Keratinocyte (primary cell): ENCODE measurements around the gene LRRC10B. TPM values are rescaled to one million over a fixed set of nuclear protein-coding genes. Genes with fewer than 3 reads are reported as not detected.

ENCODE experiments used
- DNase-seq: peaks from one replicate; pipeline ENCODE4 v3.0.0-alpha.2; 2011; ENCODE audit warnings: low read depth, missing footprints, low spot score
- FAIRE-seq: peaks from 2 replicates; lab custom pipeline; 2011; peaks lifted over from hg19 to GRCh38; lab: Jason Lieb, UNC
- H2AFZ ChIP-seq: 2 replicates; pipeline ENCODE4 v1.6.0; 2012; ENCODE audit warnings: low read length, control low read depth, inconsistent platforms; ENCODE audit not compliant: control insufficient read depth
- H3K27ac ChIP-seq: 2 replicates; pipeline ENCODE4 v1.5.1; 2011; ENCODE audit warnings: low read length; ENCODE audit not compliant: control insufficient read depth, insufficient read depth
- H3K27me3 ChIP-seq: 3 replicates; pipeline ENCODE4 v1.6.0; 2011; ENCODE audit warnings: low read length; ENCODE audit not compliant: control insufficient read depth, insufficient read depth; ENCODE audit errors: extremely low read depth
- H3K36me3 ChIP-seq, 2 experiments: 2 replicates in 1 of 2; 3 replicates in 1 of 2; pipeline ENCODE4 v1.5.1; 2011; ENCODE audit warnings: low read length in 2 of 2, mild to moderate bottlenecking in 1 of 2; ENCODE audit not compliant: control insufficient read depth in 2 of 2, insufficient read depth in 2 of 2; ENCODE audit errors: extremely low read depth in 1 of 2
- H3K4me1 ChIP-seq: 3 replicates; pipeline ENCODE4 v1.5.1; 2011; ENCODE audit warnings: low read length; ENCODE audit not compliant: control insufficient read depth, insufficient read depth; ENCODE audit errors: extremely low read depth
- H3K4me2 ChIP-seq: 3 replicates; pipeline ENCODE4 v1.6.0; 2011; ENCODE audit warnings: low read depth, low read length; ENCODE audit not compliant: control insufficient read depth, insufficient read depth; ENCODE audit errors: extremely low read depth
- H3K4me3 ChIP-seq, 3 experiments: fragments of 200-600 bp in 1 of 3; sonication (generic) in 1 of 3; 2 replicates in 2 of 3; 3 replicates in 1 of 3; pipeline ENCODE4 v1.5.1; 2011 to 2016; ENCODE audit warnings: low read length in 3 of 3, mild to moderate bottlenecking in 3 of 3, control low read depth in 2 of 3, inconsistent platforms in 1 of 3, low read depth in 1 of 3, mixed read lengths in 1 of 3, mixed run types in 1 of 3, moderate library complexity in 1 of 3; ENCODE audit not compliant: control insufficient read depth in 2 of 3, insufficient read depth in 2 of 3; ENCODE audit errors: extremely low read depth in 1 of 3
- H3K79me2 ChIP-seq: 2 replicates; pipeline ENCODE4 v1.6.0; 2012; ENCODE audit warnings: low read length; ENCODE audit not compliant: control insufficient read depth, insufficient read depth
- H3K9ac ChIP-seq: 3 replicates; pipeline ENCODE4 v1.6.0; 2011; ENCODE audit warnings: low read length; ENCODE audit not compliant: control insufficient read depth, insufficient read depth; ENCODE audit errors: extremely low read depth
- H3K9me1 ChIP-seq: 3 replicates; pipeline ENCODE4 v1.6.0; 2011; ENCODE audit warnings: low read length; ENCODE audit not compliant: control insufficient read depth, insufficient read depth; ENCODE audit errors: extremely low read depth
- H3K9me3 ChIP-seq: 2 replicates; pipeline ENCODE4 v1.5.1; 2012; ENCODE audit warnings: low read depth, low read length; ENCODE audit not compliant: control insufficient read depth
- H4K20me1 ChIP-seq: 3 replicates; pipeline ENCODE4 v1.6.0; 2011; ENCODE audit warnings: low read length; ENCODE audit not compliant: control insufficient read depth, insufficient read depth; ENCODE audit errors: extremely low read depth
- CTCF ChIP-seq, 3 experiments: IDR thresholded peaks in 1 of 3; conservative IDR thresholded peaks in 1 of 3; optimal IDR thresholded peaks in 1 of 3; 2 replicates in 2 of 3; 3 replicates in 1 of 3; pipeline versions ENCODE3 to v1.5.1; 2011; ENCODE audit warnings: low read length in 3 of 3, mild to moderate bottlenecking in 3 of 3, moderate library complexity in 2 of 3, control low read depth in 1 of 3, inconsistent platforms in 1 of 3; ENCODE audit not compliant: insufficient read depth in 2 of 3; ENCODE audit errors: extremely low read depth in 1 of 3
- EZH2 ChIP-seq: IDR thresholded peaks from one replicate; pipeline ENCODE4 v1.6.1; 2012; ENCODE audit warnings: inconsistent platforms, mild to moderate bottlenecking, low read length, moderate library complexity
- dilution Hi-C: fragments of 300-500 bp; cut with MboI; formaldehyde crosslinking; loops from one replicate; pipeline ENCODE4 v1.7.0; 2020; ENCODE audit warnings: low sequenced_read_pairs; ENCODE audit not compliant: extremely low pct_ligation_motif_present
- polyA plus RNA-seq, 5 experiments: library from polyadenylated mRNA; depleted of rRNA in 3 of 5; stranded (reverse) in 3 of 5; stranded (forward) in 1 of 5; unstranded in 1 of 5; fragments of >200 nt; gene quantifications; 1 replicate in 1 of 5; 2 replicates in 3 of 5; 3 replicates in 1 of 5; pipeline versions ENCODE4 v1.2.1 to v1.2.3, GENCODE V29; 2011 to 2012; ENCODE audit warnings: missing spikeins in 2 of 5, low read depth in 1 of 5, low replicate concordance in 1 of 5

Gene LRRC10B
- polyA plus RNA-seq, 1 donor (not counting 4 experiments of a cell fraction or from before 2014, with no cell fraction given): not detected

- no peak overlapping the region for H3K27ac ChIP-seq
- H3K4me3 ChIP-seq: no peak overlapping the region
- no peaks in the 10 kb centered on the region for H3K9me3 ChIP-seq
- H3K4me2 ChIP-seq: no peak overlapping the region
- H3K79me2 ChIP-seq: no peaks in the 10 kb centered on the region
- FAIRE-seq (no peak), DNase-seq (no peak)
- no peaks in the 10 kb centered on the region for H4K20me1 ChIP-seq
- dilution Hi-C loops: no loop called here
- peaks cover 7% of the 10 kb centered on the region for H3K27me3 ChIP-seq
- no peak overlapping the region for H2AFZ ChIP-seq
- no peaks in the 10 kb centered on the region for H3K9me1 ChIP-seq
- no peak overlapping the region for H3K9ac ChIP-seq
- TF ChIP-seq CTCF (optimal IDR thresholded peaks at IDR 0.05 in 1 of 3, IDR thresholded peaks at IDR 0.05 in 1 of 3, conservative IDR thresholded peaks at IDR 0.05 in 1 of 3; ENCODE audit: extremely low read depth in 1 of 3, insufficient read depth in 2 of 3, low read length in 3 of 3): no peak
- TF ChIP-seq EZH2: no peak
- H3K4me1 ChIP-seq: peaks cover 5% of the 10 kb centered on the region
- no peaks in the 10 kb centered on the region for H3K36me3 ChIP-seq
Measured at GRCh38 chr11:61494381-61494961, 14.1 kb upstream of the LRRC10B start.

- Histone ChIP-seq H3K4me2 (no peak overlapping the region), H3K36me3 (no peaks in the 10 kb centered on the region), H3K4me1 (peaks cover 5% of the 10 kb centered on the region), H3K9me1 (no peaks in the 10 kb centered on the region), H3K4me3 (no peak overlapping the region), H3K9me3 (no peaks in the 10 kb centered on the region), H4K20me1 (no peaks in the 10 kb centered on the region), H3K79me2 (no peaks in the 10 kb centered on the region), H3K9ac (no peak overlapping the region), H3K27me3 (no peaks in the 10 kb centered on the region), H2AFZ (no peak overlapping the region), H3K27ac (no peak overlapping the region)
- DNase-seq: no peak
- no peak for FAIRE-seq
- dilution Hi-C loops: no loop called here
- TF ChIP-seq CTCF (optimal IDR thresholded peaks at IDR 0.05 in 1 of 3, IDR thresholded peaks at IDR 0.05 in 1 of 3, conservative IDR thresholded peaks at IDR 0.05 in 1 of 3; ENCODE audit: extremely low read depth in 1 of 3, insufficient read depth in 2 of 3, low read length in 3 of 3) (no peak), EZH2 (no peak)
Measured at GRCh38 chr11:61495801-61496601, 12.5 kb upstream of the LRRC10B start.
